ENCODE data around the gene COPG1. TPM values are rescaled to one million over a fixed set of nuclear protein-coding genes. Genes with fewer than 3 reads are reported as not detected.

Gene COPG1
- total and polyA plus RNA-seq, 11 donors = 78.6 to 121 (median 93.9) TPM

GRCh38 chr3:129233538-129233937 is 15.9 kb upstream of the COPG1 start:
- H3K36me3 ChIP-seq = no peaks in the 10 kb centered on the region
- peak; percentile 32 to 74 (median 67) for ATAC-seq
- no peak overlapping the region for H3K4me3 ChIP-seq
- peak overlapping the region in 3 of 12 donors; percentile 14 to 93 (median 32) for H3K27ac ChIP-seq
- TF ChIP-seq POLR2A (IDR thresholded peaks at IDR 0.05) (no peak), CTCF (IDR thresholded peaks at IDR 0.05) (no peak)
- no peaks in the 10 kb centered on the region for H3K27me3 ChIP-seq
- peak in 3 of 5 donors; percentile 45 to 59 (median 53) for DNase-seq
- 62 to 76% (median 70%) methylated on average over 4 of the region's 4 CpGs for WGBS, 4 donors
- intact Hi-C loops (cut with DNase I) = no loop called here
- peaks cover 0 to 79% (median 13%) of the 10 kb centered on the region in 12 donors for H3K4me1 ChIP-seq
- no peaks in the 10 kb centered on the region for H3K9me3 ChIP-seq

GRCh38 chr3:129234441-129234840 is 15.0 kb upstream of the COPG1 start:
- H3K9me3 ChIP-seq = no peaks in the 10 kb centered on the region
- no peaks in the 10 kb centered on the region for H3K36me3 ChIP-seq
- peak overlapping the region in 1 of 12 donors; percentile 88 for H3K27ac ChIP-seq
- DNase-seq (no peak), ATAC-seq (no peak)
- 94 to 98% (median 95%) methylated on average over 3 of the region's 3 CpGs for WGBS, 4 donors
- no peak overlapping the region for H3K4me3 ChIP-seq
- intact Hi-C loops (cut with DNase I) = no loop called here
- no peaks in the 10 kb centered on the region for H3K27me3 ChIP-seq
- H3K4me1 ChIP-seq = peaks cover 0 to 79% (median 4%) of the 10 kb centered on the region in 12 donors
- TF ChIP-seq CTCF (IDR thresholded peaks at IDR 0.05) = no peak
- TF ChIP-seq POLR2A (IDR thresholded peaks at IDR 0.05) = no peak

GRCh38 chr3:129235344-129235917 is 14.0 kb upstream of the COPG1 start:
- Histone ChIP-seq H3K4me1 (peaks cover 0 to 80% (median 5%) of the 10 kb centered on the region in 12 donors), H3K27me3 (no peaks in the 10 kb centered on the region), H3K27ac (peak overlapping the region in 1 of 12 donors; percentile 88), H3K9me3 (no peaks in the 10 kb centered on the region), H3K4me3 (no peak overlapping the region), H3K36me3 (no peaks in the 10 kb centered on the region)
- WGBS, 4 donors = 88 to 100% (median 92%) methylated on average over 4 of the region's 4 CpGs
- TF ChIP-seq CTCF (IDR thresholded peaks at IDR 0.05) (no peak), POLR2A (IDR thresholded peaks at IDR 0.05) (no peak)
- intact Hi-C loops (cut with DNase I) = no loop called here
- DNase-seq (no peak), ATAC-seq (no peak)

GRCh38 chr3:129238945-129239705 is 10.3 kb upstream of the COPG1 start:
- Histone ChIP-seq H3K27ac (peak overlapping the region in 7 of 12 donors; percentile 14 to 93 (median 52)), H3K36me3 (no peaks in the 10 kb centered on the region), H3K27me3 (no peaks in the 10 kb centered on the region), H3K9me3 (no peaks in the 10 kb centered on the region), H3K4me1 (peaks cover 0 to 55% (median 6%) of the 10 kb centered on the region in 12 donors), H3K4me3 (no peak overlapping the region)
- 79 to 84% (median 83%) methylated on average over 8 of the region's 8 CpGs for WGBS, 4 donors
- TF ChIP-seq CTCF (IDR thresholded peaks at IDR 0.05) (no peak), POLR2A (IDR thresholded peaks at IDR 0.05) (no peak)
- intact Hi-C loops (cut with DNase I) = loop anchor here in 1 of 10 donors (2.0 kb wide), 1 partner anchor 76 kb away; no protein-coding TSS in a partner anchor
- ATAC-seq = peak in 3 of 4 donors; percentile 66 to 83 (median 77)
- no peak for DNase-seq
